ENCODE results near the gene KCNMA1.

The KCNMA1 gene

DNA sequence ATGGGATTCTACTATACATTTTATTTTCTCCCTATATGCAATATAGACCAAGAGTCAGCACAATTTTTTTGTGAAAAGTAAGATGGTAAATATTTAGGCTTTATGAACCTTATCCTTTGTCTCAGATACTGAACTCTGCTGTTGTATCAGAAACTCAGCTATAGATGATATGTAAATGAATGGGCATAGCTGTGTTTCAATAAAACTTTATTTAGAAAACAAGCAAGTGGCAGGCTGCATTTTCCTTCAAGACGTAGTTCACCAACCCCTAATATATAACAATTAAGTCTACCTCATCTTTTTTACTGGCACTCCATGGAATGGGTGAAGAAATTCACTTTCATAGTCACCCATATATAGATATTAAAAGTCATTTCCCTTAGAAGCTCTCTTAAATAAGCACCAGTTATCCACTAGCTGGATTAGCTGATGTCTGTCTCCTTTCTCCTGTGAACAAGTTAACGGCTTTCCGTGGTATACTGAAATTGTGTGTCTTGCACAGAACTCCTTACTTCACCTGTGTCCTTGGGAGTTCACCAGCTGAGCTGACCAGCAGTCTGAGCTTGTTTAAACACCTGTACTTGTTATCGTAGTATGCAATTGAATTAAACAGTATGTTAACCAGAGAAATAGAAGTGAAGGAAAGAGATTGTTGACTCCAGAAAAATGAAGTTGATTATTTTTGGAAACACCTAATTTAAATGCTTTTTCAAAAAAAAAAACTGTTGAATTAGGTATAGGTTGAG, 770.6 kb downstream of the KCNMA1 start:
- no peak for DNase-seq (ENCODE audit: low read depth in 2 of 2)

DNA sequence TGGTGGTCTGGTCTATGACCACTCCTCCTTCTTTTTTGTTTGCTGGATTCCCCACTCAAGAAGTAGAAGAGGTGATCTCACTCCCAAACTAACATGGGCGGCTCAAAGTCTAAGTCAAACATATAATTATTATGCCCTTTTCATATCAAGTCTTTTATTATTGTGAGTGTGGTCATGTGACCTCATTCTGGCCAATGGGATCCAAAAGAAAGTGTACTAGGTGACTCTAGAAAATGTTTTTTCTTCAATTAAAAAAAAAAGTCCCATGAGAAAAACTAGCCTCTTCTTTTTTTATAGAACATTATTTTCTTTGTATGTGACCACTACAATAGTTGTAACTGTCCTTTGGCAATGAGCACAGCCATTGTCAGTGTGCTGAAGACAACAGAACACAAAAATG, 772.7 kb downstream of the KCNMA1 start:
- DNase-seq (ENCODE audit: low read depth in 2 of 2): no peak

DNA sequence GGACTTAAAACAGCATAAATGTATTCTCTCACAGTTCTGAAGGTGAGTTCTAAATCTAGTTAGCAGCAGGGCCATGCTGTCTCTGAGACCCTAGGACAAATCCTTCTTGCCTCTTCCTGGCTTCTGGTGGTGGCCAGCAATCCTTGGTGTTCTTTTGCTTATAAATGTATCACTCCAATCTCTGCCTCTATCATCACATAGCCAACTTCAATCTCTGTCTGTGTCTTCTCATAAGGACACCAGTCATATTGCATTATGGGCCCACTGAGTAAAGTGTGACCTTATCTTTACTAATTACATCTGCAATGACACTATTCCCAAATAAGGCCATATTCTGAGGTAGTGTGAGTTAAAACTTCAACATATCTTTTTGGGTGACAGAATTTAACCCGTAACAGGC, 778.9 kb downstream of the KCNMA1 start:
- no peak for DNase-seq (ENCODE audit: low read depth in 2 of 2)

DNA sequence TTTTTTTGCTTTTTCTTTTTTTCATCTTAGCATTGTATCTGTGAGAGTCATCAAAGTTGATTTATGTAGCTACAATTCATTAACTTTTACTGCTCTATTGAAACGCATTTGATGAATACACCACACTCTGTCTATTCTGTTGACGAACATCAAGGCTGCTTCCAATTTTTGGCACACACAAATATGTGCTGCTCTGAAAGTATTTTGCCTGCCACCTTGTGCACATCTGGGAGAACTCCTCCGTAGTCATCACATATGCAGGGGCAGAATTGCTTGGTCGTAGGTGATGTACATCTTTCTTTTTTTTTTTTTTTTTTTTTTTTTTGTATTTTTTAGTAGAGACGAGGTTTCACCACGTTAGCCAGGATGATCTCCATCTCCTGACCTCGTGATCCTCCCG, 796.8 kb downstream of the KCNMA1 start:
- no peak for DNase-seq (ENCODE audit: low read depth in 2 of 2)

DNA sequence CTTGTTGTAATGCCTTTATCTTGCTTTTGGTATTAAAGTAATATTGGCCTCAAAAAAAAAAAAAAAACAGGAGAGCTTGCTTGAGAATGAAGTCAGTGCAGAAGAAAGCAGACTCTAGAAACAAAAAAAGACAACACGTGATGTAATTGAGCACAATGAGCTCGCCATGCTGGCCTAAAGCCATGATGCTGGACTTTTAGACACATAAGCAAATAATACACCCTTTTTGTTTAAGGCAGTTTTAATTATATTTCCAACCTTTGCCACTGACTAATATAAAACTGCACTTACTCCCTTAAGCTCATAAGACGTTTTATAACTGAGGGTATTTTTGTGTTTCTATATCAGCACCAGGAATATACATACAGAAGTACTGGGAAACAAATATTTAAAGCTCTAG, 798.3 kb downstream of the KCNMA1 start:
- no peak for DNase-seq (ENCODE audit: low read depth in 2 of 2)

DNA sequence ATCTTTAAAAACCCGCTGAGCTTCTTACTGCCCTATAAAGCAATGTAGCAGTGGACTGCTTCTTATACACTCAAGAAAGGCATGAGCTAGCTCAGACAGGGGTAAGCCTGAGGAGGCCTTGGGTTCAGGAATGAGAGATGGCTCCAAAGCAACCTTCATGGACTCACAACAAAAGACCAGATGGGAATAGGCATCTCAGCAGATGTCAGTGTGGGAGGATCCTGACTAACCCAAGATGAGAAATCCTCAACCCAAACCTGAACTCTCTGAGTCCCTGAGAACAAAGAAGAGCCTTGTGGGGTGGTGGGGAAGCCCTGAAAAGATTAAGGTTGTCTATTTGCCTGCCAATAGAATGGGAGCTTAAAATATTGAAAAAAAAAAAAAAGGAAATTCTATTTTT, 807.4 kb downstream of the KCNMA1 start:
- DNase-seq (ENCODE audit: low read depth in 2 of 2): no peak

DNA sequence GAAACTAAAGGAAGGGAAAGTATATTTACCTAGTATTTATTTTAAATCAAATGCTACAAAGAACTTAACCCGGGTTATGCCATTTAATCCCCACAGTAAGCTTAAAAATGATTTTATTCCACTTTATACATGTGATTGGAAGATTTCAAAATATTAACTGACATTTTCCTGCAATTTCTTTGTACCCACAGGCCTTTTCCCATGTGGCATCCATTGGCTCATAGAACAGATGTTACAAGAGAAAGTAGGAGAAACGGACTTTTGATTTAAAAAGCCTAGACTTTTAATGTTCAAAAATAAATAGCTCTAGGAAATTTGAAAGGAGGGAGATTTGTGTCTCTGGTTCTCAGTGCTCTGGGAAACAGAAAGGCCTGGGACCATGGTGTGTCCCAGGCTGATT, 807.9 kb downstream of the KCNMA1 start:
- no peak for DNase-seq (ENCODE audit: low read depth in 2 of 2)

Data from stimulated activated CD4-positive, alpha-beta T cell treated with anti-CD3 and anti-CD28 coated beads, Interleukin-1b, Interleukin-23, amount 100 ng/mL, for 1 hour (primary cell).